ENCODE measurements around the gene AKAP3.
A peak's percentile ranks its signal among the peaks of the same experiment; 100 is the strongest.

- TF ChIP-seq EZH2phosphoT487 (IDR thresholded peaks at IDR 0.05; ENCODE audit: borderline replicate concordance, low read length) (no peak), CTCF (IDR thresholded peaks at IDR 0.05; ENCODE audit: low read depth, low read length, poor library complexity, severe bottlenecking) (peak; percentile 60)
These were observed 69.3 kb downstream of the AKAP3 start for GRCh38 chr12:4579305-4580102.

All from DOHH2 (cell line).